ENCODE data around the gene VRTN. TPM values are rescaled to one million over a fixed set of nuclear protein-coding genes. Genes with fewer than 3 reads are reported as not detected.
A peak's percentile ranks its signal among the peaks of the same experiment; 100 is the strongest.
"Not testable (repeated sequence)": the region's sequence is repeated elsewhere in the genome, so short reads cannot be mapped to it uniquely, and the experiment has no call there.

VRTN gene
- total RNA-seq, 1 experiment from 2014 or later, result 140 TPM

DNA sequence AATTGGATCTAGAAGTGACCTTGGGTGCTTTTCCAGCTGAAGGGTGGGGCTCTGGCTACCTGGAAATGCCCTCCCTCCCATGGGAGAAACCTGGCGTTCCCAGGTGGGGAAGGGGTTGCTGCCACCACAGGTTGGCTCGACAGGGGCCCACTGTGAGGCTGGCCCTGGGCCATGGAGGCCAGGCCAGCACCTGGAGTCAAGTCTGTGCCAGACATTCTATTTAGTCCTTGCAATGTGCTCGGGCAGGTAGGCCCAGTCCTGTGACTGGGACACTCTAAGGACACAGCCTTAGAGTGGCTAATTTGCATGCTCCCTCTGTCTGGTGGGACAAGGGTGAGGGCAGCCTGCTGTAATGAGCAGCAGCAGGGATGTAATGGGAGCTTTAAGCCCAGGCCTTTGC lies 11.9 kb downstream of the VRTN start:
- Histone ChIP-seq H3K36me3 (replicated peaks; ENCODE audit: control insufficient read depth, insufficient read depth, low read length) (peaks cover 30% of the 10 kb centered on the region), H3K4me3 (ENCODE audit: insufficient read depth, low read depth, low read length) (no peak overlapping the region), H3K27me3 (ENCODE audit: control insufficient read depth, insufficient read depth, low read length) (no peaks in the 10 kb centered on the region)
- peak; percentile 39 for DNase-seq

DNA sequence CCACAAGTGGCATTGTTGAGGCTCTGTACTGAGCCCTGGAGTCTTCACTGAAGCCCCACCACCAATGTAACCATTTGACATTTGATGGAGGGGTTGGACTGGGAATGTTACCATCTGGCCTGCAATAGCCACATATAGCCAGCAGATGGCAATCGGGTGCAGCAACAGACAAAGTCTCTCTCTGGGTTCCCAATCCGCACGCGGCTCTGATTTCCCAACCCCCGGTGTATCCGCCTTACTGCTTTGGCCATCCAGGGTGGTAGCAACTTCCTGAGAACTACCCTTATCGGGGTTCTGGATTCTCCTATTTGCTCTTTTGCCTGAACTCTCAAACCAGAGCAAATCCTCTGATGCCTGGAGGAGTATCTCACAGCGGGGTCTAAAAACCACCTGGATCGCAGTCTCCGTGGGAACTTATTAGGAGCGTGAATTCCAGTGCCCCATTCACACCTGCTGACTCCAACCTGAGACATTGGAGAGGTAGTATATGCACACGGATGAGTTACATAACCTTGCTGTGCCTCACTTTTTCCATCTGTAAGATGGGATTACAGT lies 14.2 kb downstream of the VRTN start:
- Histone ChIP-seq H3K4me3 (ENCODE audit: insufficient read depth, low read depth, low read length) (no peak overlapping the region), H3K36me3 (replicated peaks; ENCODE audit: control insufficient read depth, insufficient read depth, low read length) (peaks cover 18% of the 10 kb centered on the region), H3K27me3 (ENCODE audit: control insufficient read depth, insufficient read depth, low read length) (no peaks in the 10 kb centered on the region)
- peak; percentile 89 for DNase-seq

DNA sequence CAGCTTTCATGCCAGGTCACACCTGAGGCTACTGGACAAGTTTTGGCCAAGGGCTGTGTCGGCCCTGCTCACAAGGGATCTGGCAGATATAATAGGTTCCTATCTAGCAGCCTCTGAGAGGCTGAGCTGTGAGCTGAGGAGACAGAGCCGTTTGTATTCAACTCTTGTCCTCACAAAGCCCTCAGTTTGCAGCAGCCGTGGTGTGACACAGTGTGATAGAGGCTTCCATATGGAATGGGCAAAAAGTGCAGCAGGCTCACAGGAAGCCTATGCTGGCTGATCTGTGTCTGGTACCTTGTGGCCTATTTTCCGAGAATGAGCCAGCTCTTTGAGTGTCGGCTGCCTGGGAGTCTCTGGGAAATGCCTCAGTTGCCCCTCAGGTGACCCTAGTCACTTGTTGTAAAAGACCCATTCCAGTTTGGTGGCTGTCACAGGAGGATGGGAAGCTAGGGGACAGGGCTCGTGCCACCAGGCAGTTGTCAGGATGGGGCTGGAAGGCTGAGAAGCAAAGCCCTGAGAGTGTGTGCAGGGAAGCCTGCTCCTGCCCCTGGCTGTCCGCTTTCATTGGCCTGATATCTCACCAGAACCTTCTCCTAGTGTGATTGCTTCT lies 16.1 kb downstream of the VRTN start:
- peak; percentile 8 for DNase-seq
- peaks cover 5% of the 10 kb centered on the region for H3K36me3 ChIP-seq (replicated peaks; ENCODE audit: control insufficient read depth, insufficient read depth, low read length)
- no peaks in the 10 kb centered on the region for H3K27me3 ChIP-seq (ENCODE audit: control insufficient read depth, insufficient read depth, low read length)

GRCh38 chr14:74368026-74368425 lies 19.8 kb downstream of the VRTN start:
- Histone ChIP-seq H3K4me3 (ENCODE audit: insufficient read depth, low read depth, low read length) (no peak overlapping the region), H3K36me3 (replicated peaks; ENCODE audit: control insufficient read depth, insufficient read depth, low read length) (no peaks in the 10 kb centered on the region), H3K27me3 (ENCODE audit: control insufficient read depth, insufficient read depth, low read length) (no peaks in the 10 kb centered on the region)
- DNase-seq, result no peak

More for the DNA sequence above, 16.1 kb downstream of the VRTN start:
- H3K4me3 ChIP-seq (ENCODE audit: insufficient read depth, low read depth, low read length), result no peak overlapping the region

- H3K27me3 ChIP-seq (ENCODE audit: control insufficient read depth, insufficient read depth, low read length), result no peaks in the 10 kb centered on the region
Observed at GRCh38 chr14:74368441-74368840, 20.2 kb downstream of the VRTN start.

DNA sequence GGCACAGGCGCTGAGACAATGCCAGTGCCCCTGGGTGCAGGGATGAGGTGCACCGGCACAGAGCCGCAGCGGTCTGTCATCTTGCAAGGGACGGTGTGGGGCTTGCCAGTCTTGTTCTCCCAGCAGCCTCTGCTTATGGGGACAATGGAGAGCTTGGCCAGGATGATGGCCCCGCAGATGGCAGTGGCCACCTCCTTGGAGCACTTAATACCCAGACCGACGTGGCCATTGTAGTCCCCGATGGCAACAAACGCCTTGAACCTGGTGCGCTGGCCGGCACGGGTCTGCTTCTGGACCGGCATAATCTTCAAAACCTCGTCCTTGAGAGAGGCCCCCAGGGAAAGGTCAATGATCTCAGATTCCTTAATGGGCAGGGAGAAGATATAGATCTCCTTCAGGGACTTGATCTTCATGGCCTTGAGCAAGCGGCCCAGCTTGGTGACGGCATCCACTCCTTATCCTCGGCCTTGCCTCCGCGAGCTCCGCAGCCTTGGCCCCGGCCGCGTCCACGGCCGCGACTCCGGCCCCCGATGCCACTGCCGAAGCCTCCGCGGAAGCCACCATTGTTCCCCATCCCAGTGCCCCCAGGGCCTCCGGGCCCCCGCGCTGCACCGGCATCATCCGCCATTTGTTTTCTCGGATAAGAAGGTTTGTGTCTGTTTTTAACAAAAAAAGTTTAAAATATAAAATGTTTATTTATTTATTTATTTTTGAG lies 29.9 kb downstream of the VRTN start:
- no peaks in the 10 kb centered on the region for H3K27me3 ChIP-seq (ENCODE audit: control insufficient read depth, insufficient read depth, low read length)
- H3K36me3 ChIP-seq (replicated peaks; ENCODE audit: control insufficient read depth, insufficient read depth, low read length), result no peaks in the 10 kb centered on the region
- no peak overlapping the region for H3K4me3 ChIP-seq (ENCODE audit: insufficient read depth, low read depth, low read length)
- no peak for DNase-seq

More at GRCh38 chr14:74368441-74368840, 20.2 kb downstream of the VRTN start:
- no peak for DNase-seq
- no peaks in the 10 kb centered on the region for H3K36me3 ChIP-seq (replicated peaks; ENCODE audit: control insufficient read depth, insufficient read depth, low read length)
- no peak overlapping the region for H3K4me3 ChIP-seq (ENCODE audit: insufficient read depth, low read depth, low read length)

GRCh38 chr14:74380172-74380571 lies 31.9 kb downstream of the VRTN start:
- Histone ChIP-seq H3K27me3 (ENCODE audit: control insufficient read depth, insufficient read depth, low read length) (no peaks in the 10 kb centered on the region), H3K36me3 (replicated peaks; ENCODE audit: control insufficient read depth, insufficient read depth, low read length) (no peaks in the 10 kb centered on the region), H3K4me3 (ENCODE audit: insufficient read depth, low read depth, low read length) (no peak overlapping the region)
- no peak for DNase-seq

DNA sequence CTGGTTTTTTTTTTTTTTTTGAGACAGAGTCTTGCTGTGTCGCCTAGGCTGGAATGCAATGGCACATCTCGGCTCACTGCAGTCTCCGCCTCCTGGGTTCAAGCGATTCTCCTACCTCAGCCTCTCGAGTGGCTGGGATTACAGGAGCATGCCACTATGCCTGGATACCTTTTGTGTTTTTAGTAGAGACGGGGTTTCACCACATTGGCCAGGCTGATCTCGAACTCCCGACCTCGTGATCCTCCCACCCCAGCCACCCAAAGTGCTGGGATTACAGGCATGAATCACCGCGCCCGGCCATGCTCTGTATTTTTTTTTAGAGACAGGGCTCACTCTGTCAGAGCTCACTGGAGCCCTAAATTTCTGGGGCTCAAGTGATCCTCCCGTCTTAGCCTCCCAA lies 32.6 kb downstream of the VRTN start:
- no peaks in the 10 kb centered on the region for H3K36me3 ChIP-seq (replicated peaks; ENCODE audit: control insufficient read depth, insufficient read depth, low read length)
- H3K4me3 ChIP-seq (ENCODE audit: insufficient read depth, low read depth, low read length), result no peak overlapping the region
- H3K27me3 ChIP-seq (ENCODE audit: control insufficient read depth, insufficient read depth, low read length), result no peaks in the 10 kb centered on the region
- DNase-seq, result no peak

- DNase-seq; H3K36me3 ChIP-seq (replicated peaks; ENCODE audit: control insufficient read depth, insufficient read depth, low read length); H3K27me3 ChIP-seq (ENCODE audit: control insufficient read depth, insufficient read depth, low read length): not testable (repeated sequence)
Observed at GRCh38 chr14:74381571-74381970, 33.3 kb downstream of the VRTN start.

GRCh38 chr14:74382231-74382630 lies 34.0 kb downstream of the VRTN start:
- Histone ChIP-seq H3K4me3 (ENCODE audit: insufficient read depth, low read depth, low read length) (no peak overlapping the region), H3K36me3 (replicated peaks; ENCODE audit: control insufficient read depth, insufficient read depth, low read length) (no peaks in the 10 kb centered on the region), H3K27me3 (ENCODE audit: control insufficient read depth, insufficient read depth, low read length) (no peaks in the 10 kb centered on the region)
- no peak for DNase-seq

More at GRCh38 chr14:74381571-74381970, 33.3 kb downstream of the VRTN start:
- H3K4me3 ChIP-seq (ENCODE audit: insufficient read depth, low read depth, low read length), result not testable (repeated sequence)

DNA sequence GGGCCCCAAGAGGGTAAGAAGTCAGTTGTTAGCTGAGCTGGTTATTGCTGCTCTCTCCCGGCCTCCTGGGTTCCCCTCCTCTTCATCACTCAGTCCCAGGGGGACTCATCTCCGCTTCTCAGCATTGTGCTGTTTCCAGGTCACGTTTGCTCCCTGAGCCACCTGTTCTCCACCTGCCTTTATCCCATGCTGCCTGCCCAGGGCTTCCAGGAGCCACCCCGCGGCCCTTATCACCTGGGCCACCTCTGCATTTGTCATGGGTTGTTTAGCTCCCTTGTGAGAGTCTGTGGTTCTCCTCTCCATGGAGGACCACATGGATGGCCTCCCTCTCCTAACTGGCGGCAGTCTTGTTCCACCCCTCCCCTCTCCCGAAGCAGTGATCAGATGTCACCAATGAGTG lies 41.7 kb downstream of the VRTN start:
- Histone ChIP-seq H3K4me3 (ENCODE audit: insufficient read depth, low read depth, low read length) (no peak overlapping the region), H3K36me3 (replicated peaks; ENCODE audit: control insufficient read depth, insufficient read depth, low read length) (no peaks in the 10 kb centered on the region), H3K27me3 (ENCODE audit: control insufficient read depth, insufficient read depth, low read length) (no peaks in the 10 kb centered on the region)
- DNase-seq, result no peak

DNA sequence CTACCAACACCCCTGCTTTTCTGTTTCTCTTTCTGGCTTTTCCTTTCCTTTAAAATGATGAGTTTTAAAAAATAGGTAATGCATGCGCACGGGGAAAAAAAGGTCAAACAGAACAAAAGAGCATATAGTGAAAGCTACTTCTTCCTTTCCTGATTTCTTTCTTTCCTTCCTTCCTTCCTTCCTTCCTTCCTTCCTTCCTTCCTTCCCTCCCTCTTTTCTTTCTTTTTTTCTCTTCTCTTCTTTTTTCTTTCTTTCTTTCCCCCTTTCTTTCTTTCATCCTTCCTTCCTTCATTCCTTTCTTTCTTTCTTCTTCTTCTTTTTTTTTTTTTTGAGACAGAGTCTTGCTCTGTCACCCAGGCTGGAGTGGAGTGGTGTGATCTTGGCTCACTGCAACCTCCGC lies 42.2 kb downstream of the VRTN start:
- not testable (repeated sequence) for H3K4me3 ChIP-seq (ENCODE audit: insufficient read depth, low read depth, low read length)

GRCh38 chr14:74391479-74391878 lies 43.2 kb downstream of the VRTN start:
- no peak for DNase-seq
- Histone ChIP-seq H3K27me3 (ENCODE audit: control insufficient read depth, insufficient read depth, low read length) (no peaks in the 10 kb centered on the region), H3K4me3 (ENCODE audit: insufficient read depth, low read depth, low read length) (no peak overlapping the region), H3K36me3 (replicated peaks; ENCODE audit: control insufficient read depth, insufficient read depth, low read length) (no peaks in the 10 kb centered on the region)

More for the DNA sequence above, 42.2 kb downstream of the VRTN start:
- not testable (repeated sequence) for H3K27me3 ChIP-seq (ENCODE audit: control insufficient read depth, insufficient read depth, low read length); H3K36me3 ChIP-seq (replicated peaks; ENCODE audit: control insufficient read depth, insufficient read depth, low read length); DNase-seq

DNA sequence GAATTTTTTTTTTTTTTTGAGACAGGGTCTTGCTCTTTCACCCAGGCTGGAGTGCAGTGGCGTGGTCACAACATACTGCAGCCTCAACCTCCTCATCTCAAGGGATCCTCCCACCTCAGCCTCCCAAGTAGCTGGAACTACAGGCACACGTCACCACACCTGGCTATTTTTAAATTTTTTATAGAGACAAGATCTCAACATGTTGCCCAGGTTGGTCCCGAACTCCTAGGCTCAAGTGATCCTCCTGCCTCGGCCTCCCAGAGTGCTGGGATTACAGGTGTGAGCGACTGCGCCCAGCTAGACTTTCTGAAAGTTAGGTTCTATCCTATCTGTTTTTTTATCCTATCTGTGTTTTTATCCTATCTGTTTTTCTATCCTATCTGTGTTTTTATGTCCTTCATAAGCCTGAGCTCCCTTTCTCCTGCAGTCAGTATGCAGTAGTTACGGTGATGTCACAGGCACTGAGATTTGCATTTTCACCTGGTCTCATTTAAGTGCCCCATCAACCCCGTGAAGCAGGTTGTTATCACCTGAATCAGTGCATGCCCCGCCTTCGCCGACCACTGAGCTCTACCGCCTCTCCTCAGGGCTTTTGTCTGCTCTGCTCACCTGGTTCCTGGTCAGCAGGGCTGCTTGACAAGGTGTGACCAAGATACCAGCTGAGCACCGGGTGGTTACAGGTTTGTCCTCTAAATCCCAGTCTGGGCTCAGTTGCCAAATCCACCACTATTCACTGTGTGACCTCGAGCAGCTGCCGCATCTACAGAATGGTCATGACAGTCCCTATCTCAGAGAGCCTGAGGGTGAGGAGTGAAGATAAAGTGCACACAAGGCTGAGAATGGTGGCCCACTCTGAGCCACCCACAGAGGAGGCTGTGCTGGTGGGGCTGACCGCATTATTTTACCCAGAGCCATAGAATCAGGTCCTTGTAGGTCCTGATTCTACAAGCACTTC lies 44.6 kb downstream of the VRTN start:
- H3K4me3 ChIP-seq (ENCODE audit: insufficient read depth, low read depth, low read length), result no peak overlapping the region
- H3K36me3 ChIP-seq (replicated peaks; ENCODE audit: control insufficient read depth, insufficient read depth, low read length), result no peaks in the 10 kb centered on the region
- H3K27me3 ChIP-seq (ENCODE audit: control insufficient read depth, insufficient read depth, low read length), result no peaks in the 10 kb centered on the region
- DNase-seq, result no peak

All from H7 (cell line).